GM21786 (cell line): ENCODE results near the gene PKNOX2.

Experiments
- ATAC-seq: cut with Tn5 transposase; IDR thresholded peaks from one replicate; pipeline ENCODE4 v1.9.1; 2021; ENCODE audit not compliant: unreplicated experiment

The PKNOX2 gene

GRCh38 chr11:125229916-125230315, 65.4 kb downstream of the PKNOX2 start:
- ATAC-seq = no peak

GRCh38 chr11:125233116-125233515, 68.6 kb downstream of the PKNOX2 start:
- ATAC-seq = no peak

GRCh38 chr11:125233736-125234275, 69.3 kb downstream of the PKNOX2 start:
- ATAC-seq = no peak

- no peak for ATAC-seq
Observed at GRCh38 chr11:125235071-125235471, 70.5 kb downstream of the PKNOX2 start.

- ATAC-seq = no peak
Observed at GRCh38 chr11:125236072-125236825, 71.7 kb downstream of the PKNOX2 start.

GRCh38 chr11:125239585-125240560, 75.3 kb downstream of the PKNOX2 start:
- no peak for ATAC-seq

- ATAC-seq = no peak
Observed at GRCh38 chr11:125241104-125241503, 76.6 kb downstream of the PKNOX2 start.

- no peak for ATAC-seq
Observed at GRCh38 chr11:125242141-125242775, 77.7 kb downstream of the PKNOX2 start.

- ATAC-seq = no peak
Observed at GRCh38 chr11:125244166-125244565, 79.6 kb downstream of the PKNOX2 start.

- ATAC-seq = no peak
Observed at GRCh38 chr11:125245299-125245698, 80.7 kb downstream of the PKNOX2 start.

- no peak for ATAC-seq
Observed at GRCh38 chr11:125247431-125247830, 82.9 kb downstream of the PKNOX2 start.

- ATAC-seq = no peak
Observed at GRCh38 chr11:125250318-125251213, 86.0 kb downstream of the PKNOX2 start.

- ATAC-seq = no peak
Observed at GRCh38 chr11:125251214-125251545, 86.6 kb downstream of the PKNOX2 start.

- ATAC-seq = no peak
Observed at GRCh38 chr11:125251956-125252355, 87.4 kb downstream of the PKNOX2 start.

- ATAC-seq = no peak
Observed at GRCh38 chr11:125253289-125253688, 88.7 kb downstream of the PKNOX2 start.

- ATAC-seq = no peak
Observed at GRCh38 chr11:125253795-125254525, 89.4 kb downstream of the PKNOX2 start.

- ATAC-seq = no peak
Observed at GRCh38 chr11:125256541-125257189, 92.1 kb downstream of the PKNOX2 start.

GRCh38 chr11:125257190-125257579, 92.6 kb downstream of the PKNOX2 start:
- no peak for ATAC-seq

GRCh38 chr11:125257751-125258150, 93.2 kb downstream of the PKNOX2 start:
- ATAC-seq = no peak
